Jurkat, Clone E6-1 (cell line): Measurements from ENCODE around the gene ZNF610.

Source experiments
- DNase-seq: peaks from one replicate; pipeline ENCODE4 v3.0.0-alpha.2; 2011; ENCODE audit warnings: low read depth, low spot score
- H3K4me3 ChIP-seq: 2 replicates; pipeline ENCODE4 v1.5.1; 2011; ENCODE audit warnings: mild to moderate bottlenecking, low read length, control low read depth, moderate library complexity

The ZNF610 gene

GRCh38 chr19:52370341-52370710, 34.3 kb downstream of the ZNF610 start:
- no peak for DNase-seq
- no peak overlapping the region for H3K4me3 ChIP-seq

- no peak overlapping the region for H3K4me3 ChIP-seq
- no peak for DNase-seq
These were observed 55.1 kb downstream of the ZNF610 start for GRCh38 chr19:52391135-52391534.

GRCh38 chr19:52397310-52398080, 61.5 kb downstream of the ZNF610 start, which contains the start of gene ZNF528:
ZNF528 (plus strand) TSS chr19:52397849; CDS start chr19:52402014, 4,165 bp downstream.
- no peak for DNase-seq
- no peak within 1 kb of the TSS for H3K4me3 ChIP-seq

- H3K4me3 ChIP-seq = no peak overlapping the region
- DNase-seq = no peak
These were observed 62.0 kb downstream of the ZNF610 start for GRCh38 chr19:52398081-52398441.

- DNase-seq = no peak
- no peak overlapping the region for H3K4me3 ChIP-seq
These were observed 74.2 kb downstream of the ZNF610 start for GRCh38 chr19:52410276-52410675.

- no peak overlapping the region for H3K4me3 ChIP-seq
- no peak for DNase-seq
These were observed 79.7 kb downstream of the ZNF610 start for GRCh38 chr19:52415711-52416110.
